ENCODE results near the gene LONP2.
A peak's percentile ranks its signal among the peaks of the same experiment; 100 is the strongest.
"Not testable (repeated sequence)": the region's sequence is repeated elsewhere in the genome, so short reads cannot be mapped to it uniquely, and the experiment has no call there.

LONP2 gene

GRCh38 chr16:48340054-48340453 is 96.0 kb downstream of the LONP2 start:
- DNase-seq (ENCODE audit: low read depth) = no peak

GRCh38 chr16:48342591-48342990 is 98.5 kb downstream of the LONP2 start:
- DNase-seq (ENCODE audit: low read depth) = no peak

DNA sequence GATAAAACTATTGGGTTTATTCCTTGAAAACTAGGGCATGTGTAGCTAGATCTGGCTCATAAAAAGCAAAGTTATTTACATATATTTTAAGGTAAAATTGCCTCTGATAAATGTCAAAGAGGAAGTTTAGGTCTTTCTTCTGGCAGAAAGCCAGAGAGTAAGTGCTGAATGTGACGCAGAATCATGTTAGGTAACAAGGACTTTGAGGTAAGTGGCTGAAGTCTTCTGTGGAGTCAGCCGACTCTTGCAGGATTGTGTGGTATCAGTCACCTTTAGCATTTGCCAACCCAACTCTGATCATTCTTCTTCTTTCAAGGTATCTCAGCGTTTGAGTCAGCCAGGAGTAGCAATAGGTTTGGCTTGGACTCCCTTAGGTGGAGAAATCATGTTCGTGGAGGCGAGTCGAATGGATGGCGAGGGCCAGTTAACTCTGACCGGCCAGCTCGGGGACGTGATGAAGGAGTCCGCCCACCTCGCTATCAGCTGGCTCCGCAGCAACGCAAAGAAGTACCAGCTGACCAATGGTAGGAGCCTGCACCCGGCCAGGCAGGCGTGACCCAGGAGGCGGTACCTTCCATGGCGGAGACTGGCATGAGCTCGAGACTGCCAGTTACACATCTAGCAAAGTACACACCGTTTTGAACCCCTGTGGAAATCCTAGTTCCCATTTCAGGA is 103.2 kb downstream of the LONP2 start:
- no peak for DNase-seq (ENCODE audit: low read depth)

GRCh38 chr16:48347980-48348379 is 103.9 kb downstream of the LONP2 start:
- no peak for DNase-seq (ENCODE audit: low read depth)

DNA sequence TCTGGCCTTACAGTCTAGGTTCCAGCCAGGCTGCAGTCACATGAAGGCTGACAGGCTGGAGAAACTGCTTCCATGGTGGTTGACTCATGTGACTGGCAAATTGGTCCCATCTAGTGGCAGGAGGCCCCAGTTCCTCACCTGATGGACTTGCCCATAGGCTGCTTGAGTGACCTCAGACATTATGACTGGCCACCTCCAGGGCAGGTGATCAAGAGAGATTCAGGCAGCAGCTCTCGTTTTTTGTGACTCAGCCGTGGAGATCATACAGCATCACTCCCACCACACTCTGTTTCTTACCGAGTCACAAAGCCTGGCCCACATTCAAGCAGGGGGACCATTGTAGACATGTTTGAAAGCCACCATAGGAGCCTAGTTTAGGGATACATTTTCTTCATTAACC is 106.6 kb downstream of the LONP2 start:
- DNase-seq (ENCODE audit: low read depth) = no peak

GRCh38 chr16:48352648-48353390 is 108.7 kb downstream of the LONP2 start:
- DNase-seq (ENCODE audit: low read depth) = no peak

- peak; percentile 35 for DNase-seq (ENCODE audit: low read depth)
Measured at GRCh38 chr16:48353565-48354163, 109.6 kb downstream of the LONP2 start.

GRCh38 chr16:48354385-48354784 is 110.3 kb downstream of the LONP2 start:
- not testable (repeated sequence) for DNase-seq (ENCODE audit: low read depth)

DNA sequence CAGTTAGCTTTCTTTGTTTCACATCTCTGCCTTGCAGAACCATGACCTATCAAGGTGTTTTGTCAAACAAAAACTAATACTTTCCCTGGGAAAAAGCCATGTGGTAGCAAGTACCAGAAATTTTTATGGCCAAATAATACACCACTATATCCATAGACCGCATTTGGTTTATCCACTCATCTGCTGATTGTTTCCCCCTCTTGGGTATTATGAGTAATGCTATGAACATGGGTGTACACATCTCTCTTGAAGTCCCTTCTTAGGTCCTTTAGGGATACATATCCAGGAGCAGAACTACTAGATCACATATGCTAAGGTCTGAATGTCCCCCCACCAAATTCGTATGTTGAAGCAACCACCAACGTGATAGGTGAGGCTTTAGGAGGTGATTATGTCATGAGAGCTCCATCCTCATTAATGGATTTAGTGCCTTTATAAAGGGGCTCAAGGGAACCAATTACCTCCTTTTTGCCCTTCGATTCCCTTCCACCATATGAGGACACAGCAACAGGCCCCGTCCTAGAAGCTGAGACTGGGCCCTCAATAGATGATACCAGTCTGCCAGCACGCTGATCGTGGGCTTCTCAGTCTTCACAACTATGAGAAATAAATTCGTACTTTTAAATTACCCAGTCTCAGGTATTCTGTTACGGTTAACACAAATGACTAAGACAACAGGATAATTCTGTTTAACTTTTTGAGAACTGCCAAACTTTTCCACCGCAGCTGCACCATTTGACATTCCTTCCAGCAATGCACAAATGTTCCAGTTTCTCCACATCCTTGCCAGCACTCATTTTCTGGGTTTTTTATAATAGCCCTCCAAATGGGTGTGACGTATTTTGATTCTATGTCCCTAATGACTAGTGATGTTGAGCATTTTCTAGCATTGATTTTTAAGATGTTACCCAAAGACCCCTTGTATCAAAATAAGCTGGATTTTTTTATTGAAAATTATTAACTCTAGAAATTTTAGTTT is 111.1 kb downstream of the LONP2 start:
- DNase-seq (ENCODE audit: low read depth) = no peak

- DNase-seq (ENCODE audit: low read depth) = no peak
Measured at GRCh38 chr16:48356633-48357376, 112.7 kb downstream of the LONP2 start.

DNA sequence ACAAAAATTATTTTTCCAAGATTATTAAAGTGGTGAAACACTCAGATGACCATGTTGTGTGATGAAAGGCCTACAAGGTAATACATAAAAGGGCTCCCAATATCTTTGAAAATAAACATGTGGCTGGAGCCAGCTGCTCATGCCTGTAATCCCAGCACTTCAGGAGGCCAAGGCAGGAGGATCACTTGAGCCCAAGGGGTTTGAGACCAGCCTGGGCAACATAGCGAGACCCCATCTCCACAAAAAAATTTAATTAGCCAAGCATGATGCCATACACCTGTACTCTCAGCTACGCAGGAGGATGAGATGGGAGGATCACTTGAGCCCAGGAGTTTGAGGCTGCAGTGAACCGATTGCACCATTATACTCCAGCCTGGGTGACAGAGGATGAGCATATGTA is 114.3 kb downstream of the LONP2 start:
- DNase-seq (ENCODE audit: low read depth) = no peak

DNA sequence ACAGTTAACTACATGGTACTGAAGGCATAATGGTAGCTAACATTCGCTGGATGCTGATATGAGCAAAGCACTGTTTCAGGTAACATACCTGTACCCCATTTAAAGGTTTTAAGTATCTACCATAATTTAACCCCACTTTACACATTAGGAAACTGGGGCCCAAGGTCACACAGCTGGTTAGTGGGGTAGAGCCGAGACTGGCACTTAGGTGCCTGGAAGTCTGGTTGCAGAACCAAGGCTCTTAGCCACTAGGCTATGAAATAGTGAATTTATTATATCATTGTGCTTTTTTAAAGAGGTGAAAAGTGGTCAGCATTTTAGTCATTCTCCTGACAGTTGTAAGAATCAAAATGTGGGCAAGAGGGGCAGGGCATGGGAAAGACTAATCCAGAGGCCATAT is 115.9 kb downstream of the LONP2 start:
- DNase-seq (ENCODE audit: low read depth) = no peak

- DNase-seq (ENCODE audit: low read depth) = no peak
Measured at GRCh38 chr16:48361012-48361411, 116.9 kb downstream of the LONP2 start.

- DNase-seq (ENCODE audit: low read depth) = no peak
Measured at GRCh38 chr16:48361540-48362144, 117.5 kb downstream of the LONP2 start.

- no peak for DNase-seq (ENCODE audit: low read depth)
Measured at GRCh38 chr16:48365025-48365600, 121.0 kb downstream of the LONP2 start.

- DNase-seq (ENCODE audit: low read depth) = peak; percentile 42
Measured at GRCh38 chr16:48365601-48366164, 121.6 kb downstream of the LONP2 start.

- no peak for DNase-seq (ENCODE audit: low read depth)
Measured at GRCh38 chr16:48366165-48367093, 122.3 kb downstream of the LONP2 start.

DNA sequence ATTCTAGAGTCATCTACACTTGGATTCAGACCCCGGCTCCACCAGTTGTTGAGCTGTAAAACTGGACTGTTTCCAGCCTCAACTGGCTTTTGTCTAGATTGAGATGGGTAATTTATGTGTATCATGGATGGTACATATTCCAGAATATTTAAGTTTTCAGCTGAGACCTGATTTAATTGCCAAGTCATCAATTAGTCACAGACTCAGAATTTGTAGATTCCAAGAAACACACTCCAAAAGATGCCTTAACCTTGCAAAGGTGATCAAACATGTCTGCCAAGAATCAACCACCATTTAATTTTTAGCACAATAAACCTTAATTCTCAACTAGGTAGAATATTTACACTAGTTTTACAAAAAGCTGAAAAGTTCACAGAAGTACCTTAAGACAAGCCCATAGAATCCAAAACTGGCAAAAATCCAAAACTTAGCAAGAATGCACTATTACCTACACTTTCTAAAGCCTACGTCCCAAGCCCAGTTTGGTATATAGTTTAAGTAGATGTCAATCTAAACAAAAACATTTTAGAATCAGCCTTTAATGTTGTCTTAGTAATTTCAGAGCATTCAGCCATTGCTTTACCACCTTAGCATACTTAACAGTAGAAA is 123.4 kb downstream of the LONP2 start:
- no peak for DNase-seq (ENCODE audit: low read depth)

GRCh38 chr16:48369765-48370164 is 125.7 kb downstream of the LONP2 start:
- DNase-seq (ENCODE audit: low read depth) = no peak
